ENCODE measurements around the gene FXYD5.

Gene FXYD5

GRCh38 chr19:35116072-35116801 is 38.3 kb upstream of the FXYD5 start:
- no peak for TF ChIP-seq CTCF (IDR thresholded peaks at IDR 0.05; ENCODE audit: low read depth, low read length, missing control alignments)
- no peak overlapping the region for H3K4me3 ChIP-seq (ENCODE audit: low read depth, low read length)
- no peak for DNase-seq (ENCODE audit: low read depth)

- H3K4me3 ChIP-seq (ENCODE audit: low read depth, low read length): no peak overlapping the region
- TF ChIP-seq CTCF (IDR thresholded peaks at IDR 0.05; ENCODE audit: low read depth, low read length, missing control alignments): no peak
- DNase-seq (ENCODE audit: low read depth): no peak
These were observed 37.4 kb upstream of the FXYD5 start for GRCh38 chr19:35117116-35117515.

GRCh38 chr19:35117799-35118198 is 36.7 kb upstream of the FXYD5 start:
- no peak overlapping the region for H3K4me3 ChIP-seq (ENCODE audit: low read depth, low read length)
- DNase-seq (ENCODE audit: low read depth): no peak
- TF ChIP-seq CTCF (IDR thresholded peaks at IDR 0.05; ENCODE audit: low read depth, low read length, missing control alignments): no peak

- TF ChIP-seq CTCF (IDR thresholded peaks at IDR 0.05; ENCODE audit: low read depth, low read length, missing control alignments): no peak
- no peak overlapping the region for H3K4me3 ChIP-seq (ENCODE audit: low read depth, low read length)
- no peak for DNase-seq (ENCODE audit: low read depth)
These were observed 36.1 kb upstream of the FXYD5 start for GRCh38 chr19:35118268-35119020.

- H3K4me3 ChIP-seq (ENCODE audit: low read depth, low read length): no peak overlapping the region
- TF ChIP-seq CTCF (IDR thresholded peaks at IDR 0.05; ENCODE audit: low read depth, low read length, missing control alignments): no peak
- DNase-seq (ENCODE audit: low read depth): no peak
These were observed 35.4 kb upstream of the FXYD5 start for GRCh38 chr19:35119091-35119490.

- TF ChIP-seq CTCF (IDR thresholded peaks at IDR 0.05; ENCODE audit: low read depth, low read length, missing control alignments): no peak
These were observed 34.9 kb upstream of the FXYD5 start for GRCh38 chr19:35119578-35120155.

More at GRCh38 chr19:35119578-35120155, 34.9 kb upstream of the FXYD5 start:
- no peak overlapping the region for H3K4me3 ChIP-seq (ENCODE audit: low read depth, low read length)
- DNase-seq (ENCODE audit: low read depth): no peak

Data from GM12864 (cell line).